T47D (cell line): Measurements from ENCODE around the gene JRKL.

ENCODE experiments used
- DNase-seq, 2 experiments: peaks; one replicate each; pipeline versions ENCODE4 v3.0.0 to v3.0.0-alpha.2; 2011 to 2012; ENCODE audit warnings: low read depth in 1 of 2, low spot score in 1 of 2
- JUND ChIP-seq: IDR thresholded peaks from 2 replicates; pipeline ENCODE4 v1.6.1; 2012; ENCODE audit warnings: low read depth
- in situ Hi-C: cut with HindIII; loops from 2 replicates; pipeline ENCODE4 v1.10.0; 2016; ENCODE audit warnings: low sequenced_read_pairs, low pct_unique_long_range_greater_than_20kb

Gene JRKL

DNA sequence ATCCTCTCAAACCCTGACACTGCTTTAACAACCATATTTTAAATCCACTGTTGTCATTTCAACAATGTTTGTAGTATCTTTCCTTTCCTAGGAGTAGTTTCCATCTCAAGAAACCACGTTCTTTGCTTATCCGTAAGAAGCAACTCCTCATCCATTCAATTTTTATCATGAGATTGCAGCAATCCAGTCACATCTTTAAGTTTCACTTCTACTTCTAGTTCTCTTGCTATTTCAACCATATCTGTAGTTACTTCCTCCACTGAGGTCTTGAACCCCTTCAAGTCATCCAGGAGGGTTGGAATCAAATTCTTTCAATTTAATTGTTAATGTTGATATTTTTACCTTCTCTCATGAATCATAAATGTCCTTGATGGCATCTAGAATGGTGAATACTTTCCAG is 22.5 kb upstream of the JRKL start:
- TF ChIP-seq JUND, result no peak
- no peak for DNase-seq
- in situ Hi-C loops, result no loop called here

GRCh38 chr11:96373826-96374225 is 16.0 kb upstream of the JRKL start:
- no peak for DNase-seq
- no peak for TF ChIP-seq JUND
- in situ Hi-C loops, result no loop called here

- no peak for TF ChIP-seq JUND
- no peak for DNase-seq
- in situ Hi-C loops, result loop anchor here (25.0 kb wide), 2 partner anchors 314 to 514 kb away; no protein-coding TSS in a partner anchor
These were observed 13.0 kb upstream of the JRKL start for GRCh38 chr11:96376796-96377195.

DNA sequence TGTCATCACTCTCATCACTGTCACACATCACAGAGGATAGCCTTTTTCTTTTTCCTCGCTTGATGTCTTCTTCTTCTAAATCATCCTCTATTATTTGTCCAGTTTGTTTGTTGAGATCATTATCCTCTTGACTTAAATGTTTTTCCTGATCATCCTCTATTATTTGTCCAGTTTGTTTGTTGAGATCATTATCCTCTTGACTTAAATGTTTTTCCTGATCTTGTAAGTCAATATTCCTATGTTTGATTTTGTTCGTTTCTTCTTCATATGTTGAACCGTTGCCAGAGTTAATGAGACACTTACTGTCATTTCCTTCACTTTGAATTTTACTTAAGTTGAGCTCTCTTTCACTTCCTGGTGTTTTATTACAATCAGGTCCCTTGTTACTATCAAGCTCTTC is 5.7 kb upstream of the JRKL start:
- DNase-seq, result peak in 1 of 2 experiments; percentile 86
- in situ Hi-C loops, result loop anchor here (25.0 kb wide), 2 partner anchors 322 to 522 kb away; no protein-coding TSS in a partner anchor
- TF ChIP-seq JUND, result no peak; the same call in 1 of the 2 replicates

DNA sequence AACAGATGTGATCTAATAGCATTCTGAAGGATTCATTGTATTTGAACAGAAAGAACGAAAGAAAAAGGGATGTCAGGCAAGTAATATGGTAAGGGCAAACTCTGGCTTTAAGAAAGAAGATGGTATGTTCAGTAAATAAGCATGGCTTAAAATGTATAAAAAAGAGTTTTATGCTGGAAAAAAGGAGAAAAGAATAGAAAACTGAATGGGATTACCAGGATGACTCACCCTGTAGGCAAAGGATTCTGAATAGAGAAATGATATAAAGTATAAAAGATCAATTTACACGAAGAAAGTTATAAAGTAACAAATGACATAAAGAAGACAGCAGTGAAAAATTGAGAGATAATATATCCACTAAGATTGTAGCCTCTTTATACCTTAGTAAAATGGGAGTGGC is 4.6 kb upstream of the JRKL start:
- in situ Hi-C loops, result loop anchor here (25.0 kb wide), 2 partner anchors 323 to 523 kb away; no protein-coding TSS in a partner anchor
- no peak for TF ChIP-seq JUND
- no peak for DNase-seq

GRCh38 chr11:96388891-96389719 is 708 bp upstream of the JRKL start:
- no peak for TF ChIP-seq JUND
- peak in 1 of 2 experiments; percentile 10 for DNase-seq
- in situ Hi-C loops, result loop anchor here (25.0 kb wide), 2 partner anchors 327 to 527 kb away; no protein-coding TSS in a partner anchor

- no peak for DNase-seq
- in situ Hi-C loops, result loop anchor here (25.0 kb wide), 2 partner anchors 328 to 528 kb away; no protein-coding TSS in a partner anchor
- TF ChIP-seq JUND, result no peak
These were observed 627 bp downstream of the JRKL start for GRCh38 chr11:96390488-96390792.

DNA sequence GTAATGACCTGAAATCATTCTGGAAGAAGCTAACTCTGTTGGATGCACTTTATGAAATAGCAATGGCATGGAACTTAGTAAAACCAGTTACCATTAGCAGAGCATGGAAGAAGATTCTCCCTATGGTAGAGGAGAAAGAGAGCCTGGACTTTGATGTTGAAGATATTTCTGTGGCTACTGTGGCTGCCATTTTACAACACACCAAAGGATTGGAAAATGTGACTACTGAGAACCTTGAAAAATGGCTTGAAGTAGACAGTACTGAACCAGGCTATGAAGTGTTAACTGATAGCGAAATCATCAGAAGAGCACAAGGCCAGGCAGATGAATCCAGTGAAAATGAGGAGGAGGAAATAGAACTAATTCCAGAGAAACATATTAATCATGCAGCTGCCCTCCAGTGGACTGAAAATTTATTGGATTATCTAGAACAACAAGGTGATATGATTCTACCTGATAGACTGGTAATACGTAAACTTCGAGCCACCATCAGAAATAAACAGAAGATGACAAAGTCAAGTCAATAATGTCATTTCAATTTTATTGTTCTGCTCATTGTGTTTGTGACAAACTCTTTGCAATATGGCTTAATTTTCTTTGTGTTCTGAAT is 2.0 kb downstream of the JRKL start:
- TF ChIP-seq JUND, result no peak
- no peak for DNase-seq
- in situ Hi-C loops, result loop anchor here (25.0 kb wide), 2 partner anchors 330 to 530 kb away; no protein-coding TSS in a partner anchor

DNA sequence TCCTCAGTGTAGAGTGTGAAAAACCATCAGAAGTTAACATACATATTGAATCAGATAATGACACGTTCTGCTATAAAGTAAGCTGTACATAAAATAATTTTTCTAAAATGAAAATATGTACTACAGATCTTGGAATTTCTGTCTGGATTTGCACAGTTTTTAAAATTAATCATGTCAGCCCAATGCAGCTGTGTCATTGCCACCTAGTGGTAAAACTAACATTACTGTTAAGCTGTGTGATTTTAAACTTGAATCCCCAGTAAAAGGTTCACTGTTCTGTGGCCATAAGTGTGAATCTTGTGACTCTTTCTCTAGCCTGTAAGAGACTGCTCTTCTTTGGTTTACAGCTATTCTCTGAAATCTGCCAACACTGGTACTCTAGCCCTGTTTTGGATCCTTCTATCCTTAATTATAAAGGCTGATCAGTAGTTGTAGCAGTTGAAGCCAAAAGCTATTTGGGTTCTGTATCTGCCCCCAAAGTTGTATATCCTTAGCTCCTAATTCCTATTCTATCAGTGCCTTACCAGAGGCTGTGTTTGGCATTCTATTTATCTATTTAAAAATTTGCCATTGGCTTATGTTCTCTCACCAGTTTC is 4.0 kb downstream of the JRKL start:
- in situ Hi-C loops, result loop anchor here (25.0 kb wide), 2 partner anchors 332 to 532 kb away; no protein-coding TSS in a partner anchor
- DNase-seq, result peak; percentile 23 to 56
- no peak for TF ChIP-seq JUND

DNA sequence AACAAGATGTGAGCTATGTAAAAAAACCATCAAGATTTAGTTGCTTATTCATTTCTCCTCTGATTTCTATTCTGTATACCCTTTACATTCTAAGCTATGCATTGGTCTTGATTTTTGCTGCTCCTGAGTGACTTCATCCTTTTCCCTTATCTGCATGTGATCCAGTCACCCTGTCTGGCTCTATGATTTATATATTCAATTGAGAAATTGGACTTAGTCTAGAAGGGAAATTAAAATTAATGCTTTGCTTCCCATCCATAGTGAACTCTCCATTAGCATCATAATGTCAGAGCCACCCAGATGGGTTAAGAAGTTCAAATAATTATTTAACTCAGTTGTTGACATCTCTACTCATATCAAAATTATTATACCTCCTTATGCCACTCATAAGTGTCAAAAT is 5.0 kb downstream of the JRKL start:
- TF ChIP-seq JUND, result no peak
- no peak for DNase-seq
- in situ Hi-C loops, result loop anchor here (25.0 kb wide), 2 partner anchors 332 to 532 kb away; no protein-coding TSS in a partner anchor

DNA sequence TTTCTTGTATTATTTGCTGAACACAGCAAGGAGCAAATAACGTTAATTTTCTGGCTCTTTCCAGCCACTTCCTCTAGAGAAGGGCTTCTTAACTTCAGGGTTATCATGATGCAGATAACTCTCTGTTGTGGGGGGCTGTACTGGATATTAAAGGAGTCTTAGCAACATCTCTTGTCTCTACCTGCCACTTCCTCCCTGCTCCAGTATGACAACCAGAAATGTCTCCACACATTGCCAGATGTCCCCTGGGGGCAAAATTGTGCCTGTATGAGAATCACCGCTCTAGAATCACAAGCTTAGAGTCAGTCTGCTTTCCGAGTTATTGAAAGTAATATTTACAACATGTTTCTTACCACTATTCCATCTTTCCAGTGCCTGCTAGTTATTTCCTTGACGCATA is 6.8 kb downstream of the JRKL start:
- no peak for TF ChIP-seq JUND
- DNase-seq, result no peak
- in situ Hi-C loops, result loop anchor here (25.0 kb wide), 2 partner anchors 334 to 534 kb away; no protein-coding TSS in a partner anchor

GRCh38 chr11:96397863-96398262 is 8.1 kb downstream of the JRKL start:
- TF ChIP-seq JUND, result no peak

More at GRCh38 chr11:96397863-96398262, 8.1 kb downstream of the JRKL start:
- no peak for DNase-seq
- in situ Hi-C loops, result loop anchor here (25.0 kb wide), 2 partner anchors 336 to 536 kb away; no protein-coding TSS in a partner anchor
